Astrocyte (in vitro differentiated cells and primary cell): ENCODE measurements around the gene TMC4. TPM values are rescaled to one million over a fixed set of nuclear protein-coding genes. Genes with fewer than 3 reads are reported as not detected.

Experiments used
- DNase-seq: peaks from one replicate; pipeline ENCODE4 v3.0.0-alpha.2; 2010; ENCODE audit warnings: low read depth
- FAIRE-seq: peaks from 2 replicates; lab custom pipeline; 2011; peaks lifted over from hg19 to GRCh38; lab: Jason Lieb, UNC
- H2AFZ ChIP-seq: 2 replicates; pipeline ENCODE4 v1.6.0; 2012; ENCODE audit warnings: low read depth, low read length, inconsistent platforms
- H3K27ac ChIP-seq: 2 replicates; pipeline ENCODE4 v1.5.1; 2011; ENCODE audit warnings: low read depth, low read length, inconsistent platforms
- H3K27me3 ChIP-seq: 2 replicates; pipeline ENCODE4 v1.6.0; 2011; ENCODE audit warnings: low read length, inconsistent platforms; ENCODE audit not compliant: insufficient read depth
- H3K36me3 ChIP-seq: 2 replicates; pipeline ENCODE4 v1.5.1; 2011; ENCODE audit warnings: low read length, inconsistent platforms; ENCODE audit not compliant: insufficient read depth
- H3K4me1 ChIP-seq: 2 replicates; pipeline ENCODE4 v1.5.1; 2011; ENCODE audit warnings: low read length, inconsistent platforms; ENCODE audit not compliant: insufficient read depth
- H3K4me2 ChIP-seq: 2 replicates; pipeline ENCODE4 v1.6.0; 2012; ENCODE audit warnings: low read length, inconsistent platforms
- H3K4me3 ChIP-seq: 2 replicates; pipeline ENCODE4 v1.5.1; 2011; ENCODE audit warnings: low read depth, mild to moderate bottlenecking, low read length, inconsistent platforms; ENCODE audit not compliant: insufficient read depth
- H3K79me2 ChIP-seq: 2 replicates; pipeline ENCODE4 v1.6.0; 2012; ENCODE audit warnings: mild to moderate bottlenecking, low read length, inconsistent platforms; ENCODE audit not compliant: insufficient read depth
- H3K9ac ChIP-seq: 2 replicates; pipeline ENCODE4 v1.6.0; 2012; ENCODE audit warnings: mild to moderate bottlenecking, low read length, inconsistent platforms
- H3K9me3 ChIP-seq: 2 replicates; pipeline ENCODE4 v1.5.1; 2012; ENCODE audit warnings: low read depth, mild to moderate bottlenecking, low read length, inconsistent platforms; ENCODE audit not compliant: insufficient read depth
- H4K20me1 ChIP-seq: 2 replicates; pipeline ENCODE4 v1.6.0; 2012; ENCODE audit warnings: low read length, inconsistent platforms; ENCODE audit not compliant: insufficient read depth
- H3K27ac Mint-ChIP-seq: one replicate; pipeline ENCODE4 v1.8.0; 2021; ENCODE audit warnings: mild to moderate bottlenecking, mixed read lengths; ENCODE audit not compliant: unreplicated experiment
- H3K27me3 Mint-ChIP-seq: one replicate; pipeline ENCODE4 v1.8.0; 2021; ENCODE audit warnings: low read depth, mixed read lengths; ENCODE audit not compliant: unreplicated experiment
- H3K36me3 Mint-ChIP-seq: one replicate; pipeline ENCODE4 v1.8.0; 2021; ENCODE audit warnings: low read depth, mixed read lengths; ENCODE audit not compliant: unreplicated experiment
- H3K4me1 Mint-ChIP-seq: one replicate; pipeline ENCODE4 v1.8.0; 2021; ENCODE audit warnings: low read depth, mixed read lengths; ENCODE audit not compliant: unreplicated experiment
- H3K4me3 Mint-ChIP-seq: one replicate; pipeline ENCODE4 v1.8.0; 2021; ENCODE audit warnings: mild to moderate bottlenecking, moderate library complexity, mixed read lengths; ENCODE audit not compliant: unreplicated experiment
- H3K9me3 Mint-ChIP-seq: one replicate; pipeline ENCODE4 v1.8.0; 2021; ENCODE audit warnings: mild to moderate bottlenecking, mixed read lengths; ENCODE audit not compliant: unreplicated experiment
- CTCF ChIP-seq: IDR thresholded peaks from 2 replicates; pipeline ENCODE4 v1.5.1; 2011; ENCODE audit warnings: low read depth, mild to moderate bottlenecking, inconsistent platforms, low read length, moderate library complexity; ENCODE audit not compliant: insufficient read depth
- EZH2 ChIP-seq: IDR thresholded peaks from 2 replicates; pipeline ENCODE4 v1.6.1; 2012; ENCODE audit warnings: mild to moderate bottlenecking, low read length, inconsistent platforms; ENCODE audit not compliant: insufficient read depth
- total RNA-seq: library from RNA; stranded (reverse); gene quantifications from 2 replicates; pipeline ENCODE4 v1.2.1, GENCODE V29; 2021

The TMC4 gene
- total RNA-seq, 1 donor from 2014 or later: 1.9 TPM

- Histone ChIP-seq H3K4me1 (peaks cover 6% of the 10 kb centered on the region), H3K36me3 (peaks cover 45% of the 10 kb centered on the region), H3K4me3 (no peak overlapping the region), H3K9ac (no peak overlapping the region), H3K27ac (no peak overlapping the region), H3K4me2 (no peak overlapping the region), H3K9me3 (no peaks in the 10 kb centered on the region), H2AFZ (no peak overlapping the region), H3K79me2 (peaks cover 10% of the 10 kb centered on the region), H3K27me3 (no peaks in the 10 kb centered on the region), H4K20me1 (peaks cover 69% of the 10 kb centered on the region)
- Mint-ChIP-seq H3K4me3 (no peak overlapping the region), H3K36me3 (peaks cover 32% of the 10 kb centered on the region), H3K27me3 (no peaks in the 10 kb centered on the region), H3K9me3 (no peaks in the 10 kb centered on the region), H3K4me1 (peaks cover 1% of the 10 kb centered on the region), H3K27ac (no peak overlapping the region)
- FAIRE-seq (no peak), DNase-seq (no peak)
- no peak for TF ChIP-seq CTCF
- no peak for TF ChIP-seq EZH2
Observed at GRCh38 chr19:54149021-54149812, 23.7 kb downstream of the TMC4 start.

DNA sequence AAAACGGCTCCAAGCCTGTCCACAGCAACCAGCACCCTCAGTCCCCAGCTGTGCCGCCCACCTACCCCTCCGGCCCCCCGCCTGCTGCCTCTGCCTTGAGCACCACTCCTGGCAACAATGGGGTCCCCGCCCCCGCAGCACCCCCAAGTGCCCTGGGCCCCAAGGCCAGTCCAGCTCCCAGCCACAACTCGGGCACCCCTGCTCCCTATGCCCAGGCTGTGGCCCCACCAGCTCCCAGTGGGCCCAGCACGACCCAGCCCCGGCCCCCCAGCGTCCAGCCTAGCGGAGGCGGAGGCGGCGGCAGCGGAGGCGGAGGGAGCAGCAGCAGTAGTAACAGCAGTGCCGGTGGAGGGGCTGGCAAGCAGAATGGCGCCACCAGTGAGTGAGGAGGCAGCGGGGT, 24.8 kb downstream of the TMC4 start:
- H2AFZ ChIP-seq: no peak overlapping the region
- no peak overlapping the region for H3K4me2 ChIP-seq
- no peak overlapping the region for H3K9ac ChIP-seq
- Mint-ChIP-seq H3K9me3 (no peaks in the 10 kb centered on the region), H3K27me3 (no peaks in the 10 kb centered on the region), H3K4me1 (no peaks in the 10 kb centered on the region), H3K36me3 (peaks cover 31% of the 10 kb centered on the region), H3K4me3 (no peak overlapping the region), H3K27ac (no peak overlapping the region)
- peaks cover 2% of the 10 kb centered on the region for H3K4me1 ChIP-seq
- DNase-seq: no peak
- H3K79me2 ChIP-seq: peaks cover 12% of the 10 kb centered on the region
- no peak for FAIRE-seq
- peaks cover 45% of the 10 kb centered on the region for H3K36me3 ChIP-seq
- no peaks in the 10 kb centered on the region for H3K27me3 ChIP-seq
- H3K9me3 ChIP-seq: no peaks in the 10 kb centered on the region
- no peak overlapping the region for H3K27ac ChIP-seq
- no peak overlapping the region for H3K4me3 ChIP-seq
- peaks cover 68% of the 10 kb centered on the region for H4K20me1 ChIP-seq
- TF ChIP-seq CTCF: no peak
- no peak for TF ChIP-seq EZH2

DNA sequence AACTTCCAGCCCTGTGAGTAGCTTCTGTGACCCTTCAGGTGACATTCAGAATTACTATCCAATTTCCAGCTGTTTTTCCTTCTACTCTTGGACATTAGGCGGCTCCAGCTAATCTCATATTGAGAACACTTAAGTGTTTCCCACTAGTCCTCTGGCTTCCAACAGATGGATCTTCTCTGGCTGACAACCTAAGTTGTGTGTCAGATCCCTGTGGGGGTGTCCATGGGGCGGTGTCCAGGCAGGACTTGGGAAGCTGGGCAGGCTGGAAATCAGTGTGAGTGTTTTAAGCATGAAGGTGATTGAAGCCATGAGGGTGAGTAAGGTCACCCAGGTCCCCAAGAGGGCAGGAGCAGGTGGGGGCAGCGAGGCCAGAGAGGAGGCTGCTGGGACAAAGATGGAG, 25.3 kb downstream of the TMC4 start:
- Histone ChIP-seq H3K9me3 (no peaks in the 10 kb centered on the region), H3K4me3 (no peak overlapping the region), H2AFZ (no peak overlapping the region), H3K9ac (no peak overlapping the region), H3K27me3 (no peaks in the 10 kb centered on the region), H3K4me2 (no peak overlapping the region), H3K4me1 (peaks cover under 1% of the 10 kb centered on the region), H3K27ac (no peak overlapping the region), H3K36me3 (peaks cover 47% of the 10 kb centered on the region), H4K20me1 (peaks cover 71% of the 10 kb centered on the region), H3K79me2 (peaks cover 15% of the 10 kb centered on the region)
- Mint-ChIP-seq H3K27ac (no peak overlapping the region), H3K4me3 (no peak overlapping the region), H3K27me3 (no peaks in the 10 kb centered on the region), H3K9me3 (no peaks in the 10 kb centered on the region), H3K4me1 (no peaks in the 10 kb centered on the region), H3K36me3 (peaks cover 31% of the 10 kb centered on the region)
- no peak for DNase-seq
- TF ChIP-seq EZH2 (no peak), CTCF (no peak)
- no peak for FAIRE-seq
